Body of pancreas (tissue), 4 donors: Measurements from ENCODE around the gene PTPN7.

Experiments used
- CTCF ChIP-seq, 7 experiments: fragments of 450-650 bp in 4 of 7; fragments of 200-600 bp in 3 of 7; sonication (generic) in 3 of 7; IDR thresholded peaks; one replicate each; pipeline ENCODE4 v1.5.1; 2016 to 2019; ENCODE audit warnings: antibody characterized with exemption in 7 of 7
- POLR2A ChIP-seq, 3 donors: fragments of 450-650 bp; IDR thresholded peaks; one replicate each; pipeline ENCODE4 v1.6.1; 2016; ENCODE audit warnings: antibody characterized with exemption in 3 of 3, mild to moderate bottlenecking in 2 of 3

- TF ChIP-seq POLR2A (IDR thresholded peaks at IDR 0.05) (no peak), CTCF (IDR thresholded peaks at IDR 0.05) (no peak)
Observed at GRCh38 chr1:202189918-202190715, 29.7 kb upstream of the PTPN7 start.
